T47D (cell line): ENCODE data around the gene ATP5F1D.

Source experiments
- DNase-seq, 2 experiments: peaks; one replicate each; pipeline versions ENCODE4 v3.0.0 to v3.0.0-alpha.2; 2011 to 2012; ENCODE audit warnings: low read depth in 1 of 2, low spot score in 1 of 2
- JUND ChIP-seq: IDR thresholded peaks from 2 replicates; pipeline ENCODE4 v1.6.1; 2012; ENCODE audit warnings: low read depth
- in situ Hi-C: cut with HindIII; loops from 2 replicates; pipeline ENCODE4 v1.10.0; 2016; ENCODE audit warnings: low sequenced_read_pairs, low pct_unique_long_range_greater_than_20kb

The ATP5F1D gene

DNA sequence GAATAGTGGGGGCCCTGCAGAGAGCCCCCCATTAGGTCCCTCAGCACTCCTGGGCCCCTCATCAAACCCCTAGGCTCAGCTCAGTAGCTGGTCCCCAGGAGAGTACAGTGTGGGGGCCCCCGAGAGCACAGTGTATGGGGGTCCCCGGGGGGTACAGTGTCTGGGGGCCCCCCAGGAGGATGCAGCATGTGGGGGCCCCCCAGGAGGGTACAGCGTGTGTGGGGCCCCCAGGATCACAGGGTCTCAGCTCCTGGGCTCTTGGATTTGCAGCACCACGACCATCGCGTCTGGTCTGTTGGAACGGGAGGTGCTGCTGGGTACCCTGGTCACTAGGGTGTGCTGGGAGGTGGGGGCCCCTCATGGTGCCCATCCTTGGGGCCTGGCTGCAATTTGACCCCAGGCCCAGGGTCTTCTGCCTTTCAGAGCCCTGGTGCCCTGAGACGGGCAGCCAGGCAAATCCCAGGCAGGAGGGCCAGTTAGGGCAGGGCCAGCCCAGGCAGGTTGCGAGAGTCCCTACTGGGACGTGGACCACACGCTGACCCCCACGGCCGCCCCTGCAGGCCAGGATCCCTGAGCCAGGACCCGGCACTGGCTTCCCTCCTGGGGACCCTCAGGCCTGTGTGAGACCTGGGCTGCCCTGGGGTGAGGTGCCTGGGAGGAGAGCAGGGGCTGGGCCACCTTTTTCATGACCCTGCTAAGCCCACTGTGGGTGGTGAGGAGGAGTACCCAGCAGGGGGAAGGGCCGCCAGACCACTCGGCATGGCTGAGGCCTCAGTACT, 17.3 kb upstream of the ATP5F1D start:
- DNase-seq, result no peak

GRCh38 chr19:1224847-1225246, 16.7 kb upstream of the ATP5F1D start:
- in situ Hi-C loops, result no loop called here
- no peak for TF ChIP-seq JUND
- no peak for DNase-seq

More for the DNA sequence above, 17.3 kb upstream of the ATP5F1D start:
- TF ChIP-seq JUND, result no peak
- in situ Hi-C loops, result no loop called here

GRCh38 chr19:1225440-1226226, 15.9 kb upstream of the ATP5F1D start:
- DNase-seq, result no peak
- in situ Hi-C loops, result no loop called here
- no peak for TF ChIP-seq JUND

- in situ Hi-C loops, result no loop called here
- DNase-seq, result no peak
Observed at GRCh38 chr19:1226227-1226518, 15.4 kb upstream of the ATP5F1D start.

DNA sequence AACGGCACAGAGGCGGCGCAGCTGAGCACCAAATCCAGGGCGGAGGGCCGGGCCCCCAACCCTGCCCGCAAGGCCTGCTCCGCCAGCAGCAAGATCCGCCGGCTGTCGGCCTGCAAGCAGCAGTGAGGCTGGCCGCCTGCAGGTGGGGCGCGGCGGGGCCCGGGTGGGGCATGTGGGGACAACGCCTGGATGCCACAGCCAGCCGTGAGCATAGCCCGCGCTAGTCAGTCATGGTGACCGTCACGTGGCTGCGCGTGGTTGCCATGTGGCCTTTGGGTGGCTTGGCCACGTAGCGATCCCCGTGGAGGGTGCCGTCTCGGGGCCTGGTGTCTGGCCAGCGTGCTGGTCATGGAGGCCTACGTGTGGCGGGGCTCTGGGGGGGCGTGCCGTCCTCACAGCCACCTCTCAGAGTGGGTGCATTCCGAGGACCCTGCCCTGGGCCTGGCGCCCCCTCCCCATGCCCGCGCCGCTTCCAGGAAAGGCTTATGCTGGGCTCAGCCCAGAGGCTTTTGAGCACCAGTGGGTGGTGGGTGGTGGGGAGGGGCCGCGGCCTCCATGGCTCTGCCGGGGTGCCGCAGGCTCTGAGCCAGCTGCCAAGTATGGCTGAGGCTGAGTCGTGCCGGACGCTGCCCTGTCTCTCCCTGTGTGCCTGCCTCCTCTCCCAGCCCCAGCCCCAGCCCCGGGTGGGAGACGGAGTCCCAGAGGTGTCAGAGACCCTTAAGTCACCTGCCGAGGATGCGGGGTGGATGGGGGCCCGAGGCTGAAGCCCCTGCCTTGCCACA, 14.8 kb upstream of the ATP5F1D start:
- no peak for TF ChIP-seq JUND
- in situ Hi-C loops, result no loop called here
- no peak for DNase-seq

More at GRCh38 chr19:1226227-1226518, 15.4 kb upstream of the ATP5F1D start:
- no peak for TF ChIP-seq JUND

DNA sequence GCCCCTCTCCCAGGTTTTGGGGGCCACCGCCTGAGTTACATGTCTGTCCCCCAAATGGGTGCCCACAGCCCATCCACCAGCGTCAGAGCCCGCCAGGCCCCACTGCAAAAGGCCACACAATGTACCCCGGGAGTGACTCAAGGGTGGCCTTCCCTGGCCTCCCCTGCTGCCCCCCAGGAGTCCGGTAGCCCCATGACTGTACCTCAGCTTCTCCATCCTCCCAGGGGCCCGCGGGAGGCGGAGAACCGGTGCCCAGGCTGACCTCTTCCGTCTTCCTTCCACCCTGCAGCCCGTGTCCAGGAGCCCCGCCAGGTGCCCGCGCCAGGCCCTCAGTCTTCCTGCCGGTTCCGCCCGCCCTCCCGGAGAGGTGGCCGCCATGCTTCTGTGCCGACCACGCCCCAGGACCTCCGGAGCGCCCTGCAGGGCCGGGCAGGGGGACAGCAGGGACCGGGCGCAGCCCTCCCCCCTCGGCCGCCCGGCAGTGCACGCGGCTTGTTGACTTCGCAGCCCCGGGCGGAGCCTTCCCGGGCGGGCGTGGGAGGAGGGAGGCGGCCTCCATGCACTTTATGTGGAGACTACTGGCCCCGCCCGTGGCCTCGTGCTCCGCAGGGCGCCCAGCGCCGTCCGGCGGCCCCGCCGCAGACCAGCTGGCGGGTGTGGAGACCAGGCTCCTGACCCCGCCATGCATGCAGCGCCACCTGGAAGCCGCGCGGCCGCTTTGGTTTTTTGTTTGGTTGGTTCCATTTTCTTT, 14.1 kb upstream of the ATP5F1D start:
- DNase-seq, result no peak
- in situ Hi-C loops, result no loop called here
- no peak for TF ChIP-seq JUND

- no peak for TF ChIP-seq JUND
- in situ Hi-C loops, result no loop called here
- no peak for DNase-seq
Observed at GRCh38 chr19:1228161-1228957, 13.2 kb upstream of the ATP5F1D start.

DNA sequence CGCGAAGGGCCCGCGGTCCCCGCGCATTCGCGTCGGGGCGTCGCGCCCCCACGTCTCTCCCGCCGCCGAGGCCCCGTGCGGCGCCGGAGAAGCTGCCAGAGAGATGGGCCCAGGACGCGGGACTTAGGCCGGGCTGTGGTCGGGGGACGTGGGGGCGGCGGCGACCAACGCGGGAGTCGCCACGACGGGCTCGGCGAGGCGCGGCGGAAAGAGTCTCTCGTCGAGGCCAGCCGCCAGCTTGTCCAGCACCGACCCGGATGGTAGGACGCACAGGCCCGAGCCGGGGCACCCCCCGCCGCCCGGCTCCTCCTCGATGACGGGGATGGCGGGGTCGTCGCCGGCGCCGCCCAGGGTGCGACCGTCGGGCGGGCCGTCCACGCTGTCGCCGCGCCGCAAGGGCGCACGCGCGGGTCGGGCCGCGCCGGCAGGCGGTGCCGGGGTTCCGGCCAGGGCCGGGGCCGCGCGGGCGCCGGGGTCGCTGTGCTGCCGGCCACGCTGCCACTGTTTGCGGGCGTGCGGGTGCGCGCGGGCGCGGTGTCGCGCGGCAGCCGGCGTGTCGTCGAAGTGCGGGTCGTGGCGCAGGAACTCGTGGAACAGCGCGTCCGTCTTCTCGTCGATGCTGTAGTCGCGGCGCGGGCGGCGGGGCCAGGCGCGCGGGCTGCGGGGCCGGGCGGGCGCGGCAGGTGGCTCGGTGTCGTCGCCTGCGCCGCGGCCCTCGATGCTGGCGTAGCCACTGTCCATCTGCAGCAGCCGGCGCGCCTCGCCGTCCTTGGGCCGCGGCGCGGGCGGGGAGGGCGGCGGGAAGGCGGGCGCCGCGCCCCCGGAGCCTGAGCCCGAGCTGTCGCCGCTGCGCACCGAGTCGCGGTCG, 12.3 kb upstream of the ATP5F1D start:
- in situ Hi-C loops, result no loop called here
- TF ChIP-seq JUND, result no peak
- no peak for DNase-seq

GRCh38 chr19:1229924-1230782, 11.4 kb upstream of the ATP5F1D start:
- no peak for DNase-seq
- in situ Hi-C loops, result no loop called here

DNA sequence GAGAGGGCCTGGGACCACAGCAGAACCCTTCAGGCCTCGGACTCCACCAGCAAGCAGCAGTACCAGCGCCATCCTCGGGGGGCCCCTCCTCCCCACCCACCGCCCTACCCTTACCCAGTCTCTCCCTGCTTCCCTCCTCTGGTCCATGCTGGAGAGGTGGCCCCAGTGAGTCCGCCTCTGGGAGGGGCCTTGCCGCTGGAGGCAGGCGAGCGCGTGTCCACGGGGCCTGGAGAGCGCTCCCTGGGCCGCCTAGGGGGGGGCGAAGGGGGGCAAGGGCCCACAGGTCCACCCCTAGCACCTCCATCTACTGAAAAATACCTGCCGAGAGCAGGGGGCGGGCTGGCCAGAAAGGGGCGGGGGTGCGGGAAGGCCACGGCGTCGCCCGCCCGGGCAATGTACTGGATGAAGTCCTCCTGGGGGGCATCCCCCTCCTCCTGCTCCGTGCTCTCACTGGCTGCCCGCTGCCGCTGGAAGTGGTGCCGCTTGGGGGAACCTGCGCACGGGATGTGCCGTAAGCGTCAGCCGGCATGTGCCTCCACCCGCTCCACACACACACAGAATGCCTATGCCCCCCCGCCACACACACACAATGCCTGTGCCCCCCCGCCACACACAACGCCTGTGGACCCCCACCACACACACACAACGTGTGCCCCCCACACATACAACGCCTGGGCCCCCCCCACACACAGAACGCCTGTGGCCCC, 10.6 kb upstream of the ATP5F1D start:
- no peak for DNase-seq
- in situ Hi-C loops, result no loop called here
- no peak for TF ChIP-seq JUND

More at GRCh38 chr19:1229924-1230782, 11.4 kb upstream of the ATP5F1D start:
- TF ChIP-seq JUND, result no peak
